ENCODE data around the gene PCYOX1L. TPM values are rescaled to one million over a fixed set of nuclear protein-coding genes. Genes with fewer than 3 reads are reported as not detected.

The PCYOX1L gene
- total RNA-seq, 1 experiment from 2014 or later = 1.8 TPM

- Histone ChIP-seq H3K9me3 (ENCODE audit: low read depth, low read length, poor library complexity, severe bottlenecking) (no peaks in the 10 kb centered on the region), H3K4me1 (ENCODE audit: insufficient read depth, low read length, poor library complexity, severe bottlenecking) (peaks cover 8% of the 10 kb centered on the region), H3K27ac (ENCODE audit: low read depth, low read length, poor library complexity, severe bottlenecking) (no peak overlapping the region), H3K27me3 (replicated peaks; ENCODE audit: insufficient read depth, low read depth, low read length, poor library complexity) (no peaks in the 10 kb centered on the region), H3K36me3 (ENCODE audit: insufficient read depth, low read length, poor library complexity, severe bottlenecking) (no peaks in the 10 kb centered on the region), H3K4me3 (ENCODE audit: low read depth, low read length, poor library complexity, severe bottlenecking) (no peak overlapping the region)
- no TSS peak for BruUV-seq (replicated peaks)
- no peak for DNase-seq (ENCODE audit: low spot score)
- TF ChIP-seq EZH2 (IDR thresholded peaks at IDR 0.05; ENCODE audit: borderline replicate concordance, low read depth, low read length, poor library complexity, severe bottlenecking) = no peak
- no peak for TF ChIP-seq CTCF (conservative IDR thresholded peaks at IDR 0.05; ENCODE audit: low read depth, low read length)
- ChIA-PET CTCF (interaction anchor here (0.7 kb wide), 1 partner anchor 1126 kb away, joined by 3 read pairs; no protein-coding TSS in a partner anchor), POLR2A (ENCODE audit: low non-redundant PET) (interaction anchor here (0.7 kb wide), 1 partner anchor 102 kb away, joined by 12 read pairs; no protein-coding TSS in a partner anchor)
- intact Hi-C loops (cut with micrococcal nuclease; ENCODE audit: unreplicated experiment) = no loop called here
Measured at GRCh38 chr5:149418910-149419531, 61.2 kb downstream of the PCYOX1L start.

Other genes starting within 250 kb of the PCYOX1L start
- gene ABLIM3, start 216.6 kb upstream of the PCYOX1L start, total RNA-seq (2021) = not detected in 2 replicates
- gene AFAP1L1, start 86.2 kb upstream of the PCYOX1L start, total RNA-seq (2021) = 0.21 and 0.46 TPM in 2 replicates
- gene GRPEL2, start 12.5 kb upstream of the PCYOX1L start, total RNA-seq (2021) = 33.2 and 37.2 TPM in 2 replicates
- not detected in 2 replicates for gene IL17B, start 21.2 kb downstream of the PCYOX1L start, total RNA-seq (2021)
- 237 and 244 TPM in 2 replicates for gene CSNK1A1, start 193.4 kb downstream of the PCYOX1L start, total RNA-seq (2021)
- 0.64 and 1.7 TPM in 2 replicates for gene ARHGEF37, start 223.5 kb downstream of the PCYOX1L start, total RNA-seq (2021)

All from A673 (cell line).